NB4 (cell line): ENCODE measurements around the gene CCT7.
"Not testable (repeated sequence)": the region's sequence is repeated elsewhere in the genome, so short reads cannot be mapped to it uniquely, and the experiment has no call there.

Experiments used
- DNase-seq: peaks from one replicate; pipeline ENCODE4 v3.0.0; 2010; ENCODE audit warnings: low read depth
- H3K4me3 ChIP-seq: one replicate; pipeline ENCODE4 v1.5.1; 2011; ENCODE audit warnings: mild to moderate bottlenecking, low read depth, low read length, moderate library complexity
- CTCF ChIP-seq: IDR thresholded peaks from one replicate; pipeline ENCODE4 v1.5.1; 2012; ENCODE audit warnings: low read depth, low read length
- MAX ChIP-seq: IDR thresholded peaks from 2 replicates; pipeline ENCODE4 v1.6.1; 2011; ENCODE audit warnings: low read depth, low read length
- MYC ChIP-seq: IDR thresholded peaks from 2 replicates; pipeline ENCODE4 v1.6.1; 2011; ENCODE audit warnings: low read depth, low read length
- POLR2A ChIP-seq: IDR thresholded peaks from 2 replicates; pipeline ENCODE4 v1.6.1; 2011; ENCODE audit warnings: mild to moderate bottlenecking; ENCODE audit not compliant: insufficient read length; ENCODE audit errors: extremely low read depth

CCT7 gene

GRCh38 chr2:73262108-73262651 is 28.1 kb downstream of the CCT7 start:
- no peak for DNase-seq
- TF ChIP-seq MYC (no peak), POLR2A (no peak), MAX (no peak), CTCF (no peak)
- no peak overlapping the region for H3K4me3 ChIP-seq

- DNase-seq, H3K4me3 ChIP-seq: not testable (repeated sequence)
Measured at GRCh38 chr2:73262691-73263429, 28.8 kb downstream of the CCT7 start.

GRCh38 chr2:73263540-73264331 is 29.6 kb downstream of the CCT7 start:
- DNase-seq: no peak
- H3K4me3 ChIP-seq: no peak overlapping the region
- TF ChIP-seq POLR2A (no peak), CTCF (no peak), MAX (no peak), MYC (no peak)

- no peak overlapping the region for H3K4me3 ChIP-seq
- no peak for DNase-seq
- no peak for TF ChIP-seq MYC
- no peak for TF ChIP-seq POLR2A
- TF ChIP-seq CTCF: no peak
- TF ChIP-seq MAX: no peak
Measured at GRCh38 chr2:73264332-73264606, 30.2 kb downstream of the CCT7 start.

GRCh38 chr2:73264783-73265182 is 30.7 kb downstream of the CCT7 start:
- H3K4me3 ChIP-seq: no peak overlapping the region
- DNase-seq: no peak
- TF ChIP-seq CTCF (no peak), MAX (no peak), MYC (no peak), POLR2A (no peak)

GRCh38 chr2:73265298-73266060 is 31.4 kb downstream of the CCT7 start:
- no peak overlapping the region for H3K4me3 ChIP-seq
- no peak for DNase-seq
- TF ChIP-seq MYC (no peak), CTCF (no peak), MAX (no peak), POLR2A (no peak)
